Ecto neural progenitor cell (in vitro differentiated cells): ENCODE measurements around the gene INSC.

Experiments used
- DNase-seq: peaks from one replicate; pipeline ENCODE4 v3.0.0-alpha.2; 2018; ENCODE audit warnings: low spot score

The INSC gene

DNA sequence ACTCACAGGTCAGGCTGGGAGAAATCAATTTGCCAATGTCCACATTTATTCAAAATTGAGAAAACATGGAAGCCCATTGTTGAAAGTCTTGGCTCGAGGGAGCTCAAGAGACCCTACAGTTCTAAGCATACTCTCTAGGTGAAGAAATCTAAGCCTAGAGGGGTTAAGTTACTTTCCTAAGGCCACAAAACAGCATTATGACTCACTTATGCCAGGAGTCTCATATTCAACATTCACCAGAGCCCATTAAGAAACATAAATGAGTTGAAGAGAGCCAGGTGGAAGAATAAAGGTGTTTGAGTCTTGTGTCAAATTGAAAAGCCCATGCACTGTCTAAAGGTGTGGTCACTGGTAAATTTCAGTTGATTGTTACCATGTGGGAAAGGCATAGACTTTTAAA is 108.1 kb downstream of the INSC start:
- no peak for DNase-seq

DNA sequence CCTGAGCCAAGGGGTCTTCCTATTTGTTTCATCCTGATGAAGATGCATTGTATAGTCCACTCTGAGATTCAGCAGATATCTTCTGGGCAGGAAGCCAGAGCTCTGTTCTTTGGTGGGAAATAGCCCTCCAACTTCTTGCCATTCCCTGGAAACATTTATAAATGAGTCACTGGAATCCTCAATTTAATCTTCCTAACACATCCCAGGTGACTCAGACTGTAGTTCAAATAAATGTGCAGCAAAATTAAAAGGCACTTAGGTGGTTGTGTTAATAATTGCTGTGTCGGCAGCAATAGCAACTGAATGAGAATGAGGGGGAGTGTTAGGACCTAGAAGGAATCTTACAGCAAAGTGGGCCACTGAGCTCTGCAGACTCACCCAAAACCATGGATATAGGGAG is 108.6 kb downstream of the INSC start:
- DNase-seq, result no peak

DNA sequence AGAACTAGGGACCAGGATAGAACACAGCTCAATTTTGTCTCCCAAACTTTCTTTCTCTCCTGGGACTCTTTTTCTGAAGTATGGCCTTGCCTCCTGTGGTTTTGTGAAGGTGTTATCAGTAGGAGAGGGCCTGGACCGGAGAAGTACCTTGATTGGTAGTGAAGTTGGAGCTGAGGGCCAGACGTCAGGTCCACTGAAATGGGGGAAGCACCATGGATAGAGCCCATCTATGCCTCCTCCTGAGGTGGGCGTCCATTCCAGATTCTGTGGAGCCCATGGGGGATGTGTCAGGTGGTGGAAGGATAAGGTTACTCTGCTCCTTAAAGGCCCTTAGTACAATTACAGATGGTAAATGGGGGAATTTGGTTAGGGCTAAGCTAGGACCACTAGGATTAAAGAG is 109.7 kb downstream of the INSC start:
- no peak for DNase-seq

DNA sequence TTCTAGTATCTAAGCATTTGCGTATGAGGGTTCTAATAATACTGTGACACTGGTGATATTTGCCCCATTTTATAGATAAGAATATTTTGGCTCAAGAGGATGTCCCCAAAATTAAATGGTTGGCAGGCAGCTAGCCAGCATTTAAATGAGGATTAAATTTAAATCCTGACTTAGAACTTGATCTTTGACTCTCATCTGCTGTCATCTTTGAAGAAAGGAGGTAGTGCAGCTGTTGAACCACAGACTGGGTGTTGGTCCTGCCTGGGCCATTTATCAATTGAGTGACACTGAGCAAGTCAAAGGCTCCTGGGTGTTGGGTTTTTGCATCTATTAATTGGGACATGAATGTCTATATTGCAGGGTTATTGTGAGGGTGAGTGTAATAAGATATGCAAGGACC is 112.3 kb downstream of the INSC start:
- no peak for DNase-seq

DNA sequence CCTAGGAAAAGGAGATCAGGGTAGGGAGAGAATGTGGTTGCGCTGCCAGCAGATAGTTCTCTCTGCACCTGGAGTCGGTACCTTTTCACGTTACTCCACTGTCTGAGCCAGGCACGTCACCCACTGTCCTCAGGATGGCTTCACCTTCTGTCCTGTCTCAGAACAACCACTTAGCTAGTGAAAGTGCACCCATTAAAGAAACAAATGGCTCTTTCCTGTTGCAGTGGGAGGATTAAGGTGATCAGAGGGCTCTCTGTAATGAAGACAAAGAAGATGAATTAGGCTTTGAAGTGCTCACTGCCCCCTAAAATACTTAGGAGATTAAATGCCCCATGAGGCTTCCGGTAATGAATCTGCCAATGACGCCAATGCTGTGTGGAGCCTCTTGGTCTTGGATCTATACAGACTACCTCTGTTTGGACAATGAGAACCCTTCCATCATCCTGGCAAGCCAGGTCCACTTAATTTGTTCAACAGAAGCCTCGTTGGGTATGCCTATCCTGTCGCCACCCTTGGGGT is 113.7 kb downstream of the INSC start:
- no peak for DNase-seq

DNA sequence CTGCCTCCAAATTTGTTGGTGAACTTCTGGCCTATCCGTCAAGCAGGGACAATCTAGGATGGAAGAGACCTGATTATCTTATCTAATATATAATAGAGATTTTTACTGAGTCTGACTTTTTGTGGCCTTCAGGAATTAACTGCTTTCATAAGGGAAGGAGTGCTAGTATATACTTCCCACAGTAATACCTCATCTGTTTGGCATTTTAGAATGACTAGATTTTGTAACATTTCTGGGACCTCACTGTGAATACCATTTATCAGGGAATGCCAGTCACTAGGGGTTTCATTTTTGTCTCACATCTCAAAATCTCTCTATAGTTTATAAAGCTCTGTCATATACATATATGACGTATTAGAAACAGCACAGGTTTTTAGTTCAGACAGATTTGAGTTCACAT is 114.3 kb downstream of the INSC start:
- no peak for DNase-seq

DNA sequence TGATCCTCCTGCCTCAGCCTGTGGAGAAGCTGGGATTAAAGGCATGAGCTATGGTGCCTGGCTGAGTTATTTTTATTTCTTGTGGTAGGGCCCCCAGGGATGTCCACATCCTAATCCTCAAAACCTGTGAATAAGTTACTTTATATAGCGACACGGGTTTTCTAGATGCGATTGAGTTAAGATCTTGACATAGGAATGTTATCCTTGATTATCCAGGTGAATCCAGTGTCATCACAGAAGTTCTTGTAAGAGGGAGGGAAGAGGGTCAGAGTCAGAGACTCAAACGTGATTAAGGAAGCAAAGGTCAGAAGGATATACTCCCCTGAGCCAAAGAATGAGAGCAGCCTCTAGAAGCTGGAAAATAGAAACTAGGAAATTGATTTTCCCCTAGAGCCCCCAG is 117.8 kb downstream of the INSC start:
- DNase-seq, result no peak

DNA sequence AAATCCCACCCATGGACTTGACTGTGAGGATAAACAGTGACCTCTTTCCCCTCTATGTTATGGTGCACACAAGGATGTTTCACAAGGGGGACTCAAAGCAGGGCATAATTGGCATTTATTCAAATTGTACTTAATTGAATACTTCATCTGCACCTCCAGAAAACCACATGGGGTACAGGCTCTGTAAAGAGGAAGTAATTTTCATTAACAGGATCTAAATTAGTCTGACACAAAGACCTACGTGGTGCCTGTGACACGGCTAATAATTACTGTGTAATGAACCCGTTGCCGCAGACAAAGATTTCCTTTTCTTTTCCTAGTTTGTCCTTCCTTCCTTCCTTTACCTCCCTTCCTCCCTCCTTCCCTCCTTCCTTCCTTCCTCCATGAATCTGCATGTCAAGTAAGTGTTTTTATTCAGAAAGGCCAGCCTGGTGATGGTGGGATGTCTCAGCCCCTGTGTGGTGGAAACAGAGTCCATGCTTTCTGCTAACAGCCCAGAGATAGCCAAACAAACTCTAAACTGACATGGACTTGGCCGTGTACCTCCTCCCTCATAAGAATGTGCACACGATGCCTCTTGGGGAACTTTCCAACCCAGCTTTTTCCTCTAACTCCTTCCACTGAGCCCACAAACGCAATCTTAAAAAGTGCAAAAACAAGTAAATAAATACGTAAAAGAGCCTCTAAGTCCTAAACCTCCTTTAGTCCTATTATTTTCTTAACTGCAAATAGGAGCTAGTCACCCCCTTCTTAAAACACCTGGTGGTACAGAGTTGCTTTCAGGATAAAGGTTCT is 118.8 kb downstream of the INSC start:
- no peak for DNase-seq

DNA sequence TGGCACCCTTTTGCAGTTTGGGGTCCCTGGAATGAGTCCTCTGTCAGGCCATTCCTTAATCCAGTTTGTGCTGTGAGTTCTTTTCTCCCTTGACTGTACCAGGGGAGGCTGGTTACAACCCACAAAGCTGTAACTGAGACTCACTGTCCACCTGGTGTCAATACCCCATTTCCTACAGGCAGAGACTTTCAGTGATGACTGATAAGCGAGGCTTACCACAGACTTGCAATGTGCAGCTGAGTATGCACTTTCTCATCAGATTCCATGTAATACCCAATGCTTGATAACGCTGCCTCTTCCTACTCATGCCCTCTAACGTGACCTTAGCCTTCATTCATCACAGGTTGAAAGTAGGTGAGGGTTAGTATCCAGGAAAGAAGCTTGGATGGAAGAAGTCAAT is 120.1 kb downstream of the INSC start:
- no peak for DNase-seq

DNA sequence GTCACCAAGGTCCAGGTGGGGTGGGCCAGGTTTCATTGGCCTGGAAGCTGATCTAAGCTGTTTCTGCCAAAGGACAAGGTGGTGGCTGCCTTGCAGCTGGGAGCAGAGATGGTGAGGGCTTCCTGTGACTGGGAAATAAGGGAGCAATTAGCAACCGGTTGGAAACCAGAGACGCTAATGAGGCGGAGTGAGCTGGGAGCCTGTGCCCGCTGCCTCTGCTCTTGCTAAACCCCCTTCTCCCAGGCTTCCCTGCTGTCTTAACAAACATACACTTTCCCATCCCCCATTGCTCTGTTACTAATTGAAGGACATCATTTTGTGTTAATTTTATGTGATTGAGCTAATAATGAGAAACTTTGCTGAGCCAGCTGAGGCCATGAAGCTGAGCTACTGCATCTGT is 121.8 kb downstream of the INSC start:
- no peak for DNase-seq

DNA sequence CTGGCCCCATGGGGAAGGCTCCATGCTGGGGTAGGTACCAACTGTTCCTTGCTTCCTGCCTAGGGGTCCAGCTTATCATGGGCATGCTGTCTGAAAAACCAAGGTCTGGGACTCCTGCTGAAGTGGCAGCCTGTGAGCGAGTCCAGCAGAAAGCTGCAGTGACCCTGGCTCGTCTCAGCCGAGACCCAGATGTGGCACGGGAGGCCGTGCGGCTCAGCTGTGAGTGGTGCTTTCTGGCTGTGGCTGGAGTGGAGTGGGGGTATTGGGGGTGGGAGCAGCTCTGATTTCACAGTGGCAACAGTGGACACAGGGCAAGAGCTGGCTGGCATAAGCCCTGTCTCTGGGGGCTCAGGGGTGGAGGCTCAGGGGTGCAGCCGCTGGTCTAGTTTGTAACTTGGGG is 124.1 kb downstream of the INSC start:
- DNase-seq, result no peak

DNA sequence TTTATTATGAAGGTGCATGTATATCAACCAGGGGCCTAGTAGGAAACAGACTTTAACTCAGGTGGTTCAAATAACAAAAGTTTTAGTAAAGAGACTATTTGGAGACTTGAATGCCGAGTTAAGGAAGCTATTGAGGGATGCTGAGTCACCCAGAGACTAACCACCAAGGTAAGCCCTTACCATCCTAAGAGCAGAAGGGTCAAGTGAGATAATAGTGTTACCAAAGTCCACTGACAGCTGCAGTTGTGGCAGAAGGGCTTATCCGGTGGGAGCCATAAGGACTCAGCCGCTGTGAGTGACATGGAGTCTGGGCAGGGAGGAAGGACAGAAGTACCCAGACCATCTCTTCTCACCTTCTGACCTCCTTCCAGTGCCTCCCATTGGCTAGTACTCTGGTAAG is 134.0 kb downstream of the INSC start:
- DNase-seq, result no peak

DNA sequence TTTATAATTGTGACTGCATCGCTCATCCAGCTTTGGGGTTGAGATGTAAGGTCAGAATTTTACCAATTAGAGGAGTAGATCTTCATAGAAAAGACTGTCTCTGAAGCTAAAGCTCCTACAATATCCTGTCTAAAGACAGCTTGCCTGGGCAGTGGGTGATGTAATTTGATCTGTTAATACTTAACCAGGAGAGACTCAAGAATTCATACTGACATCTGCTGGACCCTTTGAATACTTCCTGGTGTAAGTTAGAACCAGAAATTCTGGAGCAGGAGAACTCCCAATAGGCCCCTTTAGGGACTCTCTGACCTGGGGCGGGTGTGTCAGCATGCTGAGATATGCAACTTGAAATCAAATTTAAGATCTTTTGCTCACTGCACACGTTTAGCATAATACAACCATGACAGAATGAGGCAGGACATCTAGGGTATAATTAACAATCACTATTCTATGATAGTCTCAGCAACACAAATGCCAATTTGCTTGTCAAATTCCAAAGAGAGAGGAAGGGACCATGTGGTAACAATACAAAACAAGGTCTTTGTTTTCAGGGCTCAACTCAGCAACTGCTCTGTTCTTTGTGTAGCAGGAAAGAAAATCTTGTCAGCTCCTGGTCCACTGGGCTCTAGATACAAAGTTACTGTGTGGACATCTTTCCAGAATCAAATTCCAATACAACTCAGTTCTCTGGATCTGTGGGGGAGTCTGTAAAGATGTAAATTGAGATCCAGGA is 143.9 kb downstream of the INSC start:
- no peak for DNase-seq

DNA sequence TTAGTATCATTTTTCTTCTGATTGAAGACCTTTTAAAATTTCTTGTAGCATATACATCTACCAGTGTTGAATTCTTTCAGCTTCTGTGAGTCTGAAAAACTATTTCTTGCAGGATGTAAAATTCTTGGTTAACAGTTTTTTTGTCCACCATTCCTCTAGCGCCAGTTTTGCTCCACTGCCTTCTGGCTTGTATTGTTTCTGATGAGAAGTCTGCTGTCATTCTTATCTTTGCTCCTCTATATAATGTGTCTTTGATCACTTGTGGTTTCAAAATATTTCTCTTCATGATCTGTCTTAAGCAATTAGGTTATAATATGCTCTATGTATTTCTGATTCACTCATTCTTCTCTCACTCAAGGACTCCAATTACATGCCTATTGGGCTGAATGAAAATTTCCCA is 152.3 kb downstream of the INSC start:
- no peak for DNase-seq

DNA sequence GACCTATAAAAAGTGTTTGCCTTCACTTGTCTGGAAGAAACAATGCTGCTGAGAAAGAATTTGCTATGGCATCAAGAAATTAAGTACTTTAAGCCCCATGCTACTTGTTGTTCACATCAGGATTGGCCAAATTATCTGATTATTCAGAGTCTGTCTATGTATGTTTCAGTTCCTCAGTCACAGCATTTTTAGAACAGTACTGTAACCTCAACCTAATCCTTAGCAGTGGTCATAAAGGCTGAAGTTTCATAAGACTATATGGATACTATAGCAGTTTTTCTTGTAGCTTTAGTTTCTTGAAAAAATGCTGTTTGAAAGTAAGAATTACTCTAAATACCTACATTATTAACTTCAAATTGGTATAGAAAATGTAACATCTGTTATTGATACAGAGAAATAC is 153.9 kb downstream of the INSC start:
- no peak for DNase-seq

DNA sequence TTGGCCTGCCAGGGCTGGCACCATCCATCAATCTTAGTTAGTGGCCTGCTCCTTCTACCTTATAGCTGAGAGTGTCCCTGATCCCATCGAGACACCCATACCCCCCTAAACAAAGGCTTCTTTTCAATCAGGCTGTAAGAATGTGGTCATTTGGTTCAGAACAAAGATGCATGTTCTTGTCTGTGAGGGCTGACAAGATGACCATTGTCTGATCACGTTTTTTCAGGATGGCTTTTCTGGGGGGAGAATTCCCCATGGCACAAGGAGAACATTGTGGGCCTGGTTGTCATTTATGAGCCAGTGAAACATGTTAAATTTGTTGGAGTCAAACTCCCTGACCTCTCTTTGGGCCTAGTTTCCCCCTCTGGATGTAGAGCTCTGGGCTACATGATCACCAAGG is 160.4 kb downstream of the INSC start:
- DNase-seq, result no peak

DNA sequence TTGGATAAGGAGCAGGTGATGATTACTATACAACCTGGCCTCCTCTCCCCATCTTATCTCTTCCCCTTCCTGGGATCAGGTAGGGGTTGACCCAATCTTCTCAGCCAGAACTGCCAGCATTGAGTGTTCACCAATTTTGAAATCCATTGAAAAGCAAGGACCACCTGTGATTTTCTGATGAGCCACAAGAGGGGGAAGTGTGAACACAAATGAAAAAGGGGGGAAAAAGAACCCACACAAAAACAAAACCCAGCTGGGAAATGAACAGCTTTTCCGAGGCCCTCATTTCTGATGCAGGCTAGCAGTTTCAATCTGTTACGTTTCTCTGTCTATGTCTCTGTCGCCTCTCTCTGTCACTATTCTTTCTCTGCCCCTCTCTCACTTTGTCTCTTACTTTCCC is 161.9 kb downstream of the INSC start:
- no peak for DNase-seq

DNA sequence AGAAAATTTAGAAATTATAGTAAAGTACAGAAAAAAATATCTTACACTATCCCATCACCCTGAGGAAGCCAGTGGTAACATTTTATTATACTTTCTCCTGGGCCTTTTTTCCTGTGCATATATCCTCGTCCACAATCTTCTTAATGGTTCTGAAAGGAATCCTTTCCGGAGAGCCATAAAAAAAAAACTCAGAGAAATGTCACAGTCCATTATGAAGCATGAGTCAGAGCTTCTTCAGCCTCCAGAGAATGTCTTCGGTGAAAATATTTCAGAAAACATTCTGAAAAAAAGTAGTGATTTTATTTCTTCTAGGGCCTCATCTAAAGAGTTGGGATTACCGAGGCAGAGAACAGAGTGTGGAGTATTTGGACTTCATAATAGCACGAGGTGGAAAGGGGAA is 163.4 kb downstream of the INSC start:
- no peak for DNase-seq

DNA sequence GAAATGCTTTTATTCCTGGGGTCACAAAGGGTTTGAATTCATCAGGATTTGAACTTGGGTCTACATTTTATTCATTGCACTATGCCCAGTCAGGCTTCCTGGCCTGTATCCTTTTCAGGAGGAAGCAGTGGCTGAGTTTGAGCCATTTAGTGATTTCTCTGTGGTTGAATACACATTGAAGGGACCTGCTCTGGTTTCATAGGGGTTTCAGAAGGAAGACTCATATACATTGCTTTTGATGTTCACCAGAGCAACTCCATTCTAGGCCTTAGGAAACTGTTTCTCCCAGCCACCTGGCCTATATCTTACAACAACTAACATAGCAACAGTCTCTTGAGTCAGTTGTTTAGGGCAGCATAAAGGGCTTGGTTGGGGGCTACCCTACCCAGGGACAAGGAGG is 165.7 kb downstream of the INSC start:
- no peak for DNase-seq

DNA sequence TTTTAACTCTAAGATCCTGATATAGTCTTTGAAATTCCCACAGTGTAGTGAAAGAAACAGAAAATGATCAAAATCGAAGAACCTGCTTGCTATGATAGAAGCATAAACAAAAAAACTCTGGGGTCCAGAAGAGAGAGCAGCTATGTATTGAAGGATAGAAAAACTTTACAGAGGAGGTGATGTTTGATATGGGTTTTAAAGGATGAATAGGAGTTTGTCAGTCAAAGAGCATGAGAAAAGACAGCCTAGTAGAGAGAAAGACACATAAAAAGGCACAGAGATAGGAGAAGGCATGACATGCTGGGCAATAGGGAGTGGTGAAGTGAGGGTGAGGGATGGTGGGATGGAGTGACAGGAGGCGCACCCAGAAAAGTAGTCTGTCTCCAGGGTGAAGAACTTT is 168.0 kb downstream of the INSC start:
- DNase-seq, result no peak

DNA sequence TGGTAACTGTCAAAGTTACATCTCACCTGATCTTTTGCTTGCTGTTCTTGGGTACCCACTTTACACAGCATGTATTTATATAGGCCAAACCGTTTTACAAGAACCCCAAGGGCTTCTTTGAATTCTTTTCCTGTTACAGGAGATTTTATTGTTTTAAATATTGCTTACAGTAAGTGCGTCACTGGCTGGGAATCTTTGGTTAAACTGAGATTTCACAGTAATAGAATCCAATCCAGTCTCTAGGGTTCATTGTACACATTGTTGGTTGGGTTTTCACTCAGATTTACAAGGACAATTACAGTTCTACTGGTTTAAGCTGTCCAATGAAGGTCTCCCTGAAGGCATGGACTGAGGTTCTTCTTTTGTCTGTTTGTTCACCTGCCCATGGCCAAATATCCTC is 171.7 kb downstream of the INSC start:
- DNase-seq, result no peak

DNA sequence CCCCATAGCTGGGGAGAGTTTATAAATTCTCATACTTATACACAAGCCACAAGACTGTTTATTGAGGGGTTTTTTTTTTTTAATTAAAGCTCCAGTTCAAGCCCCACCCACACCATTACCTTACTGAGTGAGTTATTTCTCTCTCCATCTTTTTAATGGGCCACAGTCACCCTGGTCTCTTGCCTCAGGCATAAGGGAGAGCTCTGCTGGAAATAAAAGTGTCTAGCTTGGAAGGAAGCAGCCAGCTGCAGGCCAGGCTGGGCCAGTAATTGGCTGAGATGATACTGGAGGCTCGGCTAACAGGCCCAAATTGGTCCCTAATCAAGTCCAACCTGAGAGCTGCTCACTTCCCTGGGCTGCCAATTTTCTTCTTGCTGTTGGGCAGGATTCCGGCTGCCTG is 174.1 kb downstream of the INSC start:
- no peak for DNase-seq

DNA sequence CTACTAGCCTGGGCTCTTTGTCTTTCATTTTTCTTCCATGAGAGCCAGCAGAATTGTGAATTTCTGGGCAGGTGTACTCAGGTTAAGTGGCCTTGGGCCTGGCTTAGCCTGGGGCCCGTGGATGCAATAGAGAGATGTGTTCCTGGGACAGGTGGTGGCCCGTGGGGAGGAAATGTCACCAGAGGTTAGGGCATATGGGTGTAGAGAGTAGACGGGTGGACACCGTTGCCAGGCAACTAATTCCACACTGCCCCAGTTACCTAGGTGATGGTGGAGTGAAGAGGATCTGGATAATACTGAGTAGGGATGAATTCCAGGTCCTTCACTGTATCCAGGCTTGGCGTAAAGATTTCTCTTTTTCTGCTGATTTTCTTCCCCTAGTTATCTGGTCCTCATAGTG is 175.0 kb downstream of the INSC start:
- no peak for DNase-seq

DNA sequence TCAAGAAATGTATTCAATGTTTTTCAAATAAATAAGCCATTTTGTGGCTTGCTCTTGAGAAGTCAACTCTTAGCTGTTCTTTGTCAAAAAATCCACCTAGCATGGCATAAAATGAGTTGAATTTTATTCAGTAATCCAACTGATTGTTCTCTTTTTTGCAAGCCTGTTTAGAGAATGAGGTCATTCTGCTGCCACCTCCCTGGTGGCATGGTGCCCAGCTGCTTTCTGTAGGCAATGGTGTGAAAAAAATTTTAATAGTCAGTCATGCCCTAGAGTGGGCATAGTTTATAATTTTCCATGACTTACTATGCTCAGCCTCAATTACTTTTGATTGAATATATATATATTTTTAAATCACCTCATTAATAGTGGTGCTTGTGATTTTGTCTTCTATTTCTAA is 177.2 kb downstream of the INSC start:
- no peak for DNase-seq
